Activated gamma-delta T cell treated with anti-CD3 and anti-CD28 coated beads, Interleukin-2, amount 50 U/mL, for 16 hours (primary cell): ENCODE measurements around the gene LRRC3B.

ENCODE experiments used
- DNase-seq: peaks from one replicate; pipeline ENCODE4 v3.0.0-alpha.2; 2020; ENCODE audit warnings: low read depth

The LRRC3B gene

GRCh38 chr3:26630669-26631389 lies 8.3 kb downstream of the LRRC3B start:
- no peak for DNase-seq

DNA sequence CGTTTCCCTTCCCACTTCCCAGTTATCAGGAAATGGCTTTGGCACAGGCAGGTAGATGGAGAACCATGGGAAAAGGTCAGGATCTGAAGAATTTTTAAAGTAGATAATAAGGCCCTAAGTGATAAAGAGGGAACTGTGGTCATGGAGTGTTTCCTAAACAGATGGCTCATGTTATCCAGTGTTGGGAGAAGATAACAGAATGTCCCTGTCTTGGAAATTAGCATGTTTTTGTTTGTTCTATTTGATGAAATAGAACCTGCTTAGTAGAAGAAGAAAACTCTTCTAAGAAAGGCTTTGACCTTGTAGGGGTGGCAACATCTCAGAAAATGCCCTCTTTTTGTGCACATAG lies 8.8 kb downstream of the LRRC3B start:
- DNase-seq: no peak

- no peak for DNase-seq
Measured at GRCh38 chr3:26634601-26635000, 12.0 kb downstream of the LRRC3B start.

GRCh38 chr3:26636096-26636727 lies 13.6 kb downstream of the LRRC3B start:
- DNase-seq: no peak

DNA sequence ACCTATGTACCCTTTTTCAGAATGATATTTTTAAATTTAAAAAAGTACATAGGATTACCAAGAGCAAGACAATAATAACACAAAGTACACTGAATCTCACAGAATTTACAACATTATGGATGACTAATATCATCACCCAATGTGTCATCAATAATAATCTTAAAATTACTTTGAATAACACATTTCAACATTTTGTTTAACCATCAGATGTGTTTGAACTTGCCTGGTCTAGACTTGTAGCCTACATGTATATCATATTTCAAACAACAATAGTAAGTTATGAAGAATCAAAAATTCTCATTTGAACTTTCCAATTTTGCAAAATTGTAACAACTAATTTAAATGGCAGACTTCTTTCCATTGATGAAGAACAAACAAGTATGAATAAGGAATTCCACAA lies 15.1 kb downstream of the LRRC3B start:
- no peak for DNase-seq

DNA sequence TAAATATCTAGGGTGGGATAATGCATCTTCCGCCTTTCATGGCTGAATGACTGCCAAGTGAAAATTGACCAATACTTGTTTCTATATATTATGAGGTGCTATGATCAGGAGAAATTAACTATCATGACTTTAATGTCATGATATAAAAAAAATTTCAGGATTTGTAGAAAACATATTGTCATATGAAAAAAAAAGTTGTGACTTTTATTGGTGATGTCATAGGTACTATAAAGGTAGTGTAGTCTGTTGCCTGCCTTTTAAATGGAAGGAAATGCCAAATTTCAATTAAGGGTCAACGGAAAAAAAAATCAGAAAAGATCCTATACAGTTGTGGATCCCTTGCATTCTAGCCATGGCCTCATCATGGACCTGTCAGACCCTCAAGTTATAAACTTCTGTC lies 15.5 kb downstream of the LRRC3B start:
- no peak for DNase-seq

- DNase-seq: no peak
Measured at GRCh38 chr3:26639339-26639738, 16.8 kb downstream of the LRRC3B start.

DNA sequence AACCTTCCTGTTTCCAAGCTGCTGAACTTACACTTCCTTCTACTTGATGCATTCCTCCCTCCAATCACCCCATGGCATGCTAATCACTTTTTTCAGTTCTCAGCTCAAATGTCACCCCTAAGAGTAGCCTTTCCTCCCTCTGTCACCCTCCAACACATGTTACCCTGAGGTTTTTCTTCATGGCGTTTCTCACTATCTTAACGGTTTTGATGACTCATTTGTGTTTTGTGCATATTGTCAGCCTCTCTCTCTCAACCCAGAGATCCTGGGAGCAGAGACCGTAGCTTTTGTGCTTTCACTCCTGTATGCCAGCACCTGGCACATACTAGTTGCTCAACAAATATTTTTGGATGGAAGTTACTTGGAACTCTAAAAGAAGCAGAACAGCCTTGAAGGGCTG lies 24.5 kb downstream of the LRRC3B start:
- no peak for DNase-seq

- DNase-seq: no peak
Measured at GRCh38 chr3:26648461-26648860, 25.9 kb downstream of the LRRC3B start.

- DNase-seq: no peak
Measured at GRCh38 chr3:26652164-26652563, 29.6 kb downstream of the LRRC3B start.

- DNase-seq: no peak
Measured at GRCh38 chr3:26653811-26654425, 31.3 kb downstream of the LRRC3B start.

DNA sequence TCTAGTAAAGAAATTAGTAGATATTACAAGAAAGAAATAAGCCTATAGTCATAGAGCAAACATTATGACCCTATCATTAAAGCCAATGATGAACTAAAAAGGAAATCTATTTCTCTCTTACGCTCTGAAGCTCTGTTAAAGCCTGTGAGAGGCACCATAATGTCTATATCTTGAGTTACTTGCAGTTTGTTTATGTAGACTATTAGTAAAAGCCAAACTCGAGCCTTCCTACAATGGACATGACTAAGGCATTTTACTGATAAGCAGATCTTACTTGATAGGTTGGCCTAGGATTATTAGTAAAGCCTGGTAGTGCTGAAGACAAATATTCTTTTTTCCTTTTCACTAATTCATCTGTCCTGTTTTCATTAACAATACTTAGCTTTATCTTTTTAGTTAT lies 32.7 kb downstream of the LRRC3B start:
- no peak for DNase-seq

- DNase-seq: no peak
Measured at GRCh38 chr3:26657348-26657976, 34.9 kb downstream of the LRRC3B start.

DNA sequence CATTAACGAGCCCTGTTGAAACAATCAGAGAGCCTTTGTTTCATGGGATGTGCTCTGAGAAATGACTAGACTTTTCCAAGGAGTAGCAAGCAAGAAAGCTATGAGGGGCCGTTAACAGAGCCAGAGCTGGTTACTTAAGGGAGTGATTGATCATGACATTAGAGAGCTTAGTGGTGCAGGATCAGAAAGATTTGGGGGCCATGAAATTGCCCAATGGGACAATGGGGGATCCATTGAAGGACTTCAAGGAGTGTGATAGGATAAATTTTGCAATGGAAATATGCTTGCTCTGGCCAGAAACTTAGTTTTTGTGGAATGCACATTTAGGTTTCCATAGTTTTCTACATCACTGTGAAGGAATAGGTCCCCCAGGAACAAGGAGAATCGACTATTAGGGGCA lies 45.6 kb downstream of the LRRC3B start:
- DNase-seq: no peak

DNA sequence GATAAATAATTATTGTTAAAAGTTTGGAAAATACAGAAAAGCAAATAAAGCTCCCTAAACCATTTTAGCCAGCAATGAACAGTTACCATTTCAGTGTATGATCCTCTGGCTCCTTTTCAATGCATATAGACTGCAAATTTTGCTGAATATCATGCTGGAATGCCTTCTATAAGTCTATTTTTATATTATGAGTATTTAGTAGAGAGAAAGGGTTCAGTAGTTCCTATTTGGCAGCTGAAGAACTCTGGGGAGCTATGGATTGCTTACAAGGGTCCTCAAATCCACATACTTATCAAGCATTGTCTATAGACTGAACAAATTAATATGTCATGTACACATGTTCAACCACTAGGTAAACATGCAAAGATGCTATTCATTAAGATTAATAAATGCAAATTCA lies 46.1 kb downstream of the LRRC3B start:
- no peak for DNase-seq

- DNase-seq: no peak
Measured at GRCh38 chr3:26675336-26675735, 52.8 kb downstream of the LRRC3B start.

GRCh38 chr3:26681632-26682031 lies 59.1 kb downstream of the LRRC3B start:
- DNase-seq: no peak

- no peak for DNase-seq
Measured at GRCh38 chr3:26682406-26682805, 59.8 kb downstream of the LRRC3B start.

GRCh38 chr3:26683902-26684301 lies 61.3 kb downstream of the LRRC3B start:
- DNase-seq: no peak

DNA sequence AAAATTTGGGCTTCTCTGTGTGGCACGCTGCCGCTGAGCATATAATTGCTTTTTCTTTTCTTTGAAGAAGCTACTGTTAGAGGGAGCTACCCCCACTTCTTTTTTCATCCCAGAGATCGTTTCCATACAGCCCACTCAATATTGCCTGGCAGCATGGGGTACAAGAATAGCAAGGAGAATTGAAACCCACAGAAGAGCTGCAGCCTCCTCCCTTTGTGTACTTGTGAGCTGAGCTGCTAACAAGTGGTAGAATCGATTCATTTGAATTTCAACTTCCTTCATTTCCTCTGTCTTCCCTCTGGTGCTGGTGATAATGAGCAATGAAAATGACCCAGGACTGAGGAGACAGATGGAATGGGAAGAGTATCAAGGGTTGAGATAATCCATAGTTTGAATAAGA lies 64.9 kb downstream of the LRRC3B start:
- DNase-seq: no peak

- DNase-seq: no peak
Measured at GRCh38 chr3:26699553-26699952, 77.0 kb downstream of the LRRC3B start.

DNA sequence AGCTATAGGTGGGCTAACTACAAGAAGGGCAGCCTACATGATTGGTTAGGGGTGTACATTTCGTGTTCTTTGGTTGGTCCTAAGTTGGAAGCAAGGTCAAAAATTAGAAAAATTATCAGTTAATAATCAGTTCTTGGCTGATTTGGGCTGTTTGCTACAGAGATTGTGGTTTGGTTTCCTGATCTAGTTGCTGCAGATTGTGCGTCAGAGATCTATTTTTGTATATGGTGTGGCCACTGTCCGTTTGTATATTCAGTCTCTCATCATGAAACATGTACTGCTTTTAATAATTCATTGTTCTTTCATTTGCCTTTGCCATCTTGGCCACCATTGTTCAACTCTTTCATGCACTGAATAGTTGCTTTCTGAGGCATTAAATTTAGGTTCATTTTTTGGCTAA lies 80.9 kb downstream of the LRRC3B start:
- DNase-seq: no peak

GRCh38 chr3:26704736-26705135 lies 82.2 kb downstream of the LRRC3B start:
- no peak for DNase-seq
